OCI-LY1 (cell line): ENCODE measurements around the gene KCNC4.

Experiments used
- EZH2 ChIP-seq: fragments of 200-600 bp; sonication (generic), shearing (Covaris generic); IDR thresholded peaks from 2 replicates; pipeline ENCODE4 v1.8.0; 2017; ENCODE audit warnings: borderline replicate concordance, mixed run types, mild to moderate bottlenecking, antibody characterized with exemption, low read length, moderate library complexity, mixed read lengths
- TF ChIP-seq, protein P1 (sequence below): fragments of 200-600 bp; sonication (generic), shearing (Covaris generic); IDR thresholded peaks from 2 replicates; pipeline ENCODE4 v1.5.1; 2017; ENCODE audit warnings: mild to moderate bottlenecking, antibody characterized with exemption, low read length, moderate library complexity, mixed read lengths

- TF ChIP-seq, protein P1, sequence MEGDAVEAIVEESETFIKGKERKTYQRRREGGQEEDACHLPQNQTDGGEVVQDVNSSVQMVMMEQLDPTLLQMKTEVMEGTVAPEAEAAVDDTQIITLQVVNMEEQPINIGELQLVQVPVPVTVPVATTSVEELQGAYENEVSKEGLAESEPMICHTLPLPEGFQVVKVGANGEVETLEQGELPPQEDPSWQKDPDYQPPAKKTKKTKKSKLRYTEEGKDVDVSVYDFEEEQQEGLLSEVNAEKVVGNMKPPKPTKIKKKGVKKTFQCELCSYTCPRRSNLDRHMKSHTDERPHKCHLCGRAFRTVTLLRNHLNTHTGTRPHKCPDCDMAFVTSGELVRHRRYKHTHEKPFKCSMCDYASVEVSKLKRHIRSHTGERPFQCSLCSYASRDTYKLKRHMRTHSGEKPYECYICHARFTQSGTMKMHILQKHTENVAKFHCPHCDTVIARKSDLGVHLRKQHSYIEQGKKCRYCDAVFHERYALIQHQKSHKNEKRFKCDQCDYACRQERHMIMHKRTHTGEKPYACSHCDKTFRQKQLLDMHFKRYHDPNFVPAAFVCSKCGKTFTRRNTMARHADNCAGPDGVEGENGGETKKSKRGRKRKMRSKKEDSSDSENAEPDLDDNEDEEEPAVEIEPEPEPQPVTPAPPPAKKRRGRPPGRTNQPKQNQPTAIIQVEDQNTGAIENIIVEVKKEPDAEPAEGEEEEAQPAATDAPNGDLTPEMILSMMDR = no peak
- TF ChIP-seq EZH2 = no peak
Measured at GRCh38 chr1:110208916-110209645, 1.0 kb upstream of the KCNC4 start.
